ENCODE measurements around the gene RFT1.

Gene RFT1

GRCh38 chr3:53163444-53164387 lies 33.5 kb upstream of the RFT1 start:
- Histone ChIP-seq H3K27ac (peak overlapping the region; percentile 61), H3K4me1 (peaks cover 80% of the 10 kb centered on the region)

GRCh38 chr3:53162672-53163443 lies 32.6 kb upstream of the RFT1 start:
- Histone ChIP-seq H3K4me1 (peaks cover 75% of the 10 kb centered on the region), H3K4me3 (peak overlapping the region; percentile 100), H3K9me3 (no peaks in the 10 kb centered on the region), H3K9ac (peak overlapping the region; percentile 94), H4K20me1 (peaks cover 59% of the 10 kb centered on the region), H3K27me3 (0 out of 2 replicates have a peak, but pooled peaks cover 3% of the 10 kb centered on the region), H3K36me3 (peaks cover 28% of the 10 kb centered on the region), H3K4me2 (peak overlapping the region; percentile 94), H3K27ac (peak overlapping the region; percentile 61)
- no peak for TF ChIP-seq Cebpa-rat (IDR thresholded peaks at IDR 0.05)

More at GRCh38 chr3:53163444-53164387, 33.5 kb upstream of the RFT1 start:
- H3K4me3 ChIP-seq, result peak overlapping the region; percentile 100
- no peak for TF ChIP-seq Cebpa-rat (IDR thresholded peaks at IDR 0.05)
- H3K4me2 ChIP-seq, result peak overlapping the region; percentile 94
- H3K9me3 ChIP-seq, result no peaks in the 10 kb centered on the region
- H3K36me3 ChIP-seq, result peaks cover 28% of the 10 kb centered on the region
- H4K20me1 ChIP-seq, result peaks cover 67% of the 10 kb centered on the region
- peak overlapping the region; percentile 94; the same call in 1 of the 2 replicates for H3K9ac ChIP-seq
- H3K27me3 ChIP-seq, result no peaks in the 10 kb centered on the region

- H4K20me1 ChIP-seq, result peaks cover 51% of the 10 kb centered on the region
- H3K4me1 ChIP-seq, result peaks cover 67% of the 10 kb centered on the region
- no peak for TF ChIP-seq Cebpa-rat (IDR thresholded peaks at IDR 0.05)
- peak overlapping the region; percentile 100 for H3K4me3 ChIP-seq
- H3K27me3 ChIP-seq, result peaks cover 11% of the 10 kb centered on the region; the same call in 1 of the 2 replicates
- H3K9me3 ChIP-seq, result no peaks in the 10 kb centered on the region
- H3K36me3 ChIP-seq, result peaks cover 28% of the 10 kb centered on the region
- H3K9ac ChIP-seq, result peak overlapping the region; percentile 94
- H3K27ac ChIP-seq, result peak overlapping the region; percentile 87
- H3K4me2 ChIP-seq, result peak overlapping the region; percentile 94
Observed at GRCh38 chr3:53161820-53162671, 31.8 kb upstream of the RFT1 start.

GRCh38 chr3:53161450-53161819 lies 31.2 kb upstream of the RFT1 start:
- Histone ChIP-seq H3K9me3 (no peaks in the 10 kb centered on the region), H4K20me1 (peaks cover 45% of the 10 kb centered on the region), H3K27ac (peak overlapping the region; percentile 87), H3K27me3 (peaks cover 17% of the 10 kb centered on the region), H3K4me2 (peak overlapping the region; percentile 94), H3K9ac (peak overlapping the region; percentile 94), H3K36me3 (peaks cover 22% of the 10 kb centered on the region), H3K4me3 (peak overlapping the region; percentile 100), H3K4me1 (peaks cover 61% of the 10 kb centered on the region)
- no peak for TF ChIP-seq Cebpa-rat (IDR thresholded peaks at IDR 0.05)

- peak within 1 kb of the TSS; percentile 87 for H3K27ac ChIP-seq
- TF ChIP-seq Cebpa-rat (IDR thresholded peaks at IDR 0.05), result no peak
Observed at GRCh38 chr3:53160660-53161449, 30.6 kb upstream of the RFT1 start, which contains the start of gene PRKCD. PRKCD (plus strand) TSS chr3:53161209; CDS start chr3:53178423, 17,214 bp downstream.

GRCh38 chr3:53160061-53160659 lies 29.9 kb upstream of the RFT1 start:
- H4K20me1 ChIP-seq, result peaks cover 32% of the 10 kb centered on the region
- TF ChIP-seq Cebpa-rat (IDR thresholded peaks at IDR 0.05), result no peak
- peak overlapping the region; percentile 100 for H3K4me3 ChIP-seq
- no peaks in the 10 kb centered on the region for H3K9me3 ChIP-seq
- peaks cover 48% of the 10 kb centered on the region for H3K4me1 ChIP-seq
- peaks cover 9% of the 10 kb centered on the region for H3K36me3 ChIP-seq
- peaks cover 29% of the 10 kb centered on the region for H3K27me3 ChIP-seq
- H3K27ac ChIP-seq, result no peak overlapping the region
- H3K9ac ChIP-seq, result peak overlapping the region; percentile 94
- H3K4me2 ChIP-seq, result peak overlapping the region; percentile 91

More at GRCh38 chr3:53160660-53161449, 30.6 kb upstream of the RFT1 start, which contains the start of gene PRKCD:
- H3K4me3 ChIP-seq, result peak within 1 kb of the TSS; percentile 100
- peak within 1 kb of the TSS; percentile 94 for H3K4me2 ChIP-seq
- H3K9ac ChIP-seq, result peak within 1 kb of the TSS; percentile 94
- H4K20me1 ChIP-seq, result peaks cover 39% of the 10 kb centered on the region
- peaks cover 22% of the 10 kb centered on the region for H3K27me3 ChIP-seq
- peaks cover 16% of the 10 kb centered on the region for H3K36me3 ChIP-seq
- peaks cover 55% of the 10 kb centered on the region for H3K4me1 ChIP-seq
- H3K9me3 ChIP-seq, result no peaks in the 10 kb centered on the region

- Histone ChIP-seq H4K20me1 (peaks cover 24% of the 10 kb centered on the region), H3K27ac (no peak overlapping the region), H3K9me3 (no peaks in the 10 kb centered on the region), H3K9ac (no peak overlapping the region), H3K4me1 (peaks cover 40% of the 10 kb centered on the region), H3K27me3 (peaks cover 34% of the 10 kb centered on the region), H3K4me2 (peak overlapping the region; percentile 91), H3K36me3 (peaks cover 1% of the 10 kb centered on the region; the same call in 1 of the 2 replicates), H3K4me3 (no peak overlapping the region)
- no peak for TF ChIP-seq Cebpa-rat (IDR thresholded peaks at IDR 0.05)
Observed at GRCh38 chr3:53159156-53160060, 29.2 kb upstream of the RFT1 start.
